H1 (cell line): ENCODE measurements around the gene CENPV. TPM values are rescaled to one million over a fixed set of nuclear protein-coding genes. Genes with fewer than 3 reads are reported as not detected.

Experiments
- CTCF ChIA-PET: fragments of 300-600 bp; sonication (Branson Sonifier 250); formaldehyde crosslinking; loops from one replicate; lab custom pipeline; 2021; ENCODE audit not compliant: partially characterized antibody; lab: Charles Lee
- POLR2A ChIA-PET: fragments of 300-600 bp; sonication (Branson Sonifier 250); formaldehyde crosslinking; loops from one replicate; lab custom pipeline; 2021; ENCODE audit warnings: inconsistent platforms; ENCODE audit not compliant: partially characterized antibody; lab: Charles Lee
- DNase-seq, 2 experiments: peaks; one replicate each; pipeline versions ENCODE4 v3.0.0 to v3.0.0-alpha.2; 2010 to 2022; ENCODE audit warnings: low spot score in 2 of 2, low read depth in 1 of 2, mixed read lengths in 1 of 2
- FAIRE-seq: peaks from 2 replicates; lab custom pipeline; 2011; peaks lifted over from hg19 to GRCh38; lab: Jason Lieb, UNC
- H2AFZ ChIP-seq: 2 replicates; pipeline ENCODE4 v1.8.1; 2012; ENCODE audit warnings: low read length, inconsistent platforms
- H2AK5ac ChIP-seq: 2 replicates; pipeline ENCODE4 v1.6.1; 2013; ENCODE audit warnings: low read depth, low read length
- H2BK120ac ChIP-seq: replicated peaks from 2 replicates; pipeline ENCODE3; 2013; ENCODE audit warnings: low read depth, low read length, inconsistent platforms
- H2BK12ac ChIP-seq: 2 replicates; pipeline ENCODE4 v1.6.1; 2013; ENCODE audit warnings: low read depth, low read length
- H2BK15ac ChIP-seq: 2 replicates; pipeline ENCODE4 v1.6.1; 2013; ENCODE audit warnings: low read length
- H2BK20ac ChIP-seq: 2 replicates; pipeline ENCODE4 v1.6.1; 2013; ENCODE audit warnings: low read length
- H2BK5ac ChIP-seq: 2 replicates; pipeline ENCODE4 v1.6.1; 2013; ENCODE audit warnings: low read depth, low read length
- H3K14ac ChIP-seq: 2 replicates; pipeline ENCODE4 v1.6.1; 2013; ENCODE audit warnings: inconsistent platforms; ENCODE audit not compliant: insufficient read length
- H3K18ac ChIP-seq: 2 replicates; pipeline ENCODE4 v1.6.1; 2013; ENCODE audit warnings: low read length; ENCODE audit errors: extremely low read depth
- H3K23ac ChIP-seq: 2 replicates; pipeline ENCODE4 v1.6.1; 2013; ENCODE audit warnings: inconsistent platforms; ENCODE audit not compliant: insufficient read length
- H3K23me2 ChIP-seq: 2 replicates; pipeline ENCODE4 v1.6.1; 2013; ENCODE audit warnings: low read depth, low read length
- H3K27ac ChIP-seq: 2 replicates; pipeline ENCODE4 v1.6.1; 2011; ENCODE audit warnings: low read depth, low read length, inconsistent platforms
- H3K27me3 ChIP-seq, 4 experiments: replicated peaks in 1 of 4; 1 replicate in 1 of 4; 2 replicates in 3 of 4; pipeline versions ENCODE4 v1.6.1 to v1.8.1; 2011 to 2013; ENCODE audit warnings: low read length in 3 of 4, mild to moderate bottlenecking in 3 of 4, inconsistent platforms in 2 of 4, mixed read lengths in 2 of 4, moderate library complexity in 1 of 4; ENCODE audit not compliant: control insufficient read depth in 3 of 4, insufficient read depth in 3 of 4; ENCODE audit errors: extremely low read depth in 1 of 4
- H3K36me3 ChIP-seq, 4 experiments: 2 replicates each; pipeline versions ENCODE4 v1.6.1 to v1.8.1; 2011 to 2013; ENCODE audit warnings: mild to moderate bottlenecking in 4 of 4, low read length in 3 of 4, moderate library complexity in 2 of 4, control low read depth in 1 of 4, inconsistent platforms in 1 of 4; ENCODE audit not compliant: insufficient read depth in 4 of 4, control insufficient read depth in 2 of 4
- H3K4ac ChIP-seq: replicated peaks from 2 replicates; pipeline ENCODE3; 2013; ENCODE audit warnings: low read length, low read depth, mixed read lengths, inconsistent platforms; ENCODE audit not compliant: insufficient read length
- H3K4me1 ChIP-seq, 4 experiments: replicated peaks in 1 of 4; 1 replicate in 1 of 4; 2 replicates in 3 of 4; pipeline versions ENCODE4 v1.6.1 to v1.8.1; 2011 to 2013; ENCODE audit warnings: low read length in 3 of 4, inconsistent platforms in 2 of 4, mixed read lengths in 1 of 4; ENCODE audit not compliant: insufficient read depth in 4 of 4, control insufficient read depth in 3 of 4
- H3K4me2 ChIP-seq, 2 experiments: 2 replicates each; pipeline versions ENCODE4 v1.6.1 to v1.8.1; 2011 to 2013; ENCODE audit warnings: low read depth in 2 of 2, low read length in 2 of 2, control low read depth in 1 of 2, inconsistent platforms in 1 of 2, mild to moderate bottlenecking in 1 of 2; ENCODE audit not compliant: insufficient read depth in 1 of 2
- H3K4me3 ChIP-seq, 4 experiments: fragments of 200-600, 300-600 bp in 1 of 4; sonication (generic), shearing (Covaris generic), sonication (Bioruptor Twin) in 1 of 4; 2 replicates each; pipeline versions ENCODE4 v1.5.1 to v1.8.1; 2011 to 2016; ENCODE audit warnings: low read length in 4 of 4, low read depth in 3 of 4, control low read depth in 2 of 4, inconsistent platforms in 2 of 4, mild to moderate bottlenecking in 2 of 4, mixed read lengths in 1 of 4, moderate library complexity in 1 of 4; ENCODE audit not compliant: insufficient read depth in 2 of 4; ENCODE audit errors: extremely low read depth in 1 of 4
- H3K56ac ChIP-seq: replicated peaks from 2 replicates; pipeline ENCODE3; 2013; ENCODE audit warnings: low read depth, mild to moderate bottlenecking, mixed read lengths, low read length, inconsistent platforms; ENCODE audit not compliant: insufficient read length
- H3K79me1 ChIP-seq: 2 replicates; pipeline ENCODE4 v1.6.1; 2013; ENCODE audit warnings: low read depth, low read length, control low read depth
- H3K79me2 ChIP-seq, 2 experiments: 2 replicates each; pipeline versions ENCODE4 v1.6.1 to v1.8.1; 2012 to 2013; ENCODE audit warnings: low read length in 2 of 2, mild to moderate bottlenecking in 2 of 2, inconsistent platforms in 1 of 2; ENCODE audit not compliant: insufficient read depth in 2 of 2, control insufficient read depth in 1 of 2
- H3K9ac ChIP-seq, 4 experiments: replicated peaks in 1 of 4; 1 replicate in 1 of 4; 2 replicates in 3 of 4; pipeline versions ENCODE4 v1.6.1 to v1.8.1; 2011 to 2013; ENCODE audit warnings: low read depth in 3 of 4, low read length in 3 of 4, control low read depth in 2 of 4, mild to moderate bottlenecking in 2 of 4, moderate library complexity in 2 of 4, inconsistent platforms in 1 of 4; ENCODE audit errors: extremely low read depth in 1 of 4
- H3K9me3 ChIP-seq, 2 experiments: 2 replicates each; pipeline versions ENCODE4 v1.6.1 to v1.8.1; 2012 to 2013; ENCODE audit warnings: mild to moderate bottlenecking in 2 of 2, moderate library complexity in 2 of 2, control low read depth in 1 of 2, inconsistent platforms in 1 of 2, low read depth in 1 of 2, low read length in 1 of 2, mixed read lengths in 1 of 2; ENCODE audit not compliant: insufficient read depth in 2 of 2
- H4K20me1 ChIP-seq, 2 experiments: replicated peaks in 1 of 2; 2 replicates each; pipeline versions ENCODE3 to v1.8.1; 2011 to 2013; ENCODE audit warnings: inconsistent platforms in 2 of 2, low read length in 2 of 2, mild to moderate bottlenecking in 1 of 2; ENCODE audit not compliant: insufficient read depth in 2 of 2, control insufficient read depth in 1 of 2
- H4K5ac ChIP-seq: 2 replicates; pipeline ENCODE4 v1.6.1; 2013; ENCODE audit warnings: low read length, low read depth, mixed read lengths, inconsistent platforms; ENCODE audit not compliant: insufficient read length
- H4K8ac ChIP-seq: 2 replicates; pipeline ENCODE4 v1.8.0; 2013; ENCODE audit warnings: mild to moderate bottlenecking, moderate library complexity, low read length, inconsistent platforms; ENCODE audit not compliant: insufficient read depth; ENCODE audit errors: extremely low read depth
- H4K91ac ChIP-seq: replicated peaks from 2 replicates; pipeline ENCODE3; 2013; ENCODE audit warnings: low read length, mixed read lengths, inconsistent platforms; ENCODE audit not compliant: insufficient read length
- CEBPB ChIP-seq: IDR thresholded peaks from 2 replicates; pipeline ENCODE4 v1.6.1; 2012; ENCODE audit warnings: low read depth, low read length
- POLR2AphosphoS5 ChIP-seq: IDR thresholded peaks from 2 replicates; pipeline ENCODE4 v1.6.1; 2011; ENCODE audit warnings: low read depth, low read length
- polyA plus RNA-seq, 7 experiments: library from polyadenylated mRNA; depleted of rRNA in 3 of 7; stranded (reverse) in 5 of 7; unstranded in 2 of 7; fragments of >200 nt in 5 of 7; fragments of 200-250 nt in 2 of 7; gene quantifications; 1 replicate in 5 of 7; 2 replicates in 1 of 7; 4 replicates in 1 of 7; pipeline versions ENCODE4 v1.2.1 to v1.2.3, GENCODE V29; 2011 to 2013; ENCODE audit warnings: missing spikeins in 2 of 7, mixed read lengths in 2 of 7
- total RNA-seq: library from RNA; stranded (reverse); fragmentation: NEBNext Ultra II Directional; extraction: Animal tissue kit (Norgen Biotek cat#: 25700); gene quantifications from 2 replicates; pipeline ENCODE4 v1.2.1, GENCODE V29; 2021

Gene CENPV
- total and polyA plus RNA-seq, 2 of the 8 experiments (the other 6 are each of a cell fraction or from before 2014, with no cell fraction given), result 249 to 260 TPM

GRCh38 chr17:16314189-16314588 lies 39.1 kb downstream of the CENPV start:
- Histone ChIP-seq H3K23me2 (no peaks in the 10 kb centered on the region), H2AFZ (no peak overlapping the region), H4K8ac (no peak overlapping the region), H3K4ac (no peak overlapping the region), H3K9me3 (peaks cover 3 to 7% of the 10 kb centered on the region in 2 experiments; a peak in 1 of 4 replicates), H4K91ac (no peak overlapping the region), H3K4me3 (no peak overlapping the region), H4K20me1 (no peaks in the 10 kb centered on the region), H3K79me1 (no peaks in the 10 kb centered on the region), H3K27ac (no peak overlapping the region), H3K79me2 (no peaks in the 10 kb centered on the region), H3K36me3 (peaks cover 0 to 7% (median under 1%) of the 10 kb centered on the region in 4 experiments; a peak in 1 of 8 replicates), H2BK5ac (no peak overlapping the region), H3K4me2 (no peak overlapping the region), H2BK15ac (no peak overlapping the region), H2BK120ac (no peak overlapping the region), H3K56ac (no peak overlapping the region), H2AK5ac (no peak overlapping the region), H4K5ac (no peak overlapping the region), H3K4me1 (no peaks in the 10 kb centered on the region), H3K27me3 (no peaks in the 10 kb centered on the region), H2BK20ac (no peak overlapping the region), H3K14ac (no peak overlapping the region), H3K18ac (no peak overlapping the region), H3K23ac (no peak overlapping the region), H2BK12ac (no peak overlapping the region), H3K9ac (no peak overlapping the region)
- ChIA-PET CTCF (interaction anchor here (9.2 kb wide), 1 partner anchor 10 kb away, joined by 44 read pairs; no protein-coding TSS in a partner anchor), POLR2A (no interaction called here)
- no peak for TF ChIP-seq POLR2AphosphoS5
- no peak for TF ChIP-seq CEBPB
- no peak for DNase-seq
- FAIRE-seq, result no peak
